Mesenchymal stem cell (in vitro differentiated cells and primary cell): ENCODE results near the gene NAV2.
A peak's percentile ranks its signal among the peaks of the same experiment; 100 is the strongest.

ENCODE experiments used
- DNase-seq: peaks from one replicate; pipeline ENCODE4 v3.0.0-alpha.2; 2013
- H2AFZ ChIP-seq: one replicate; pipeline ENCODE4 v1.6.1; 2013; ENCODE audit warnings: low read depth, mild to moderate bottlenecking, control low read depth, inconsistent platforms, low read length, moderate library complexity
- H2AK5ac ChIP-seq: 2 replicates; pipeline ENCODE4 v1.6.1; 2013; ENCODE audit warnings: low read length, moderate library complexity, mild to moderate bottlenecking, inconsistent platforms; ENCODE audit not compliant: severe bottlenecking
- H2BK120ac ChIP-seq: one replicate; pipeline ENCODE4 v1.6.1; 2013; ENCODE audit warnings: low read depth, mild to moderate bottlenecking, inconsistent platforms, low read length, moderate library complexity
- H2BK12ac ChIP-seq, 2 experiments: one replicate each; pipeline ENCODE4 v1.6.1; 2013; ENCODE audit warnings: inconsistent platforms in 2 of 2, low read length in 2 of 2, mild to moderate bottlenecking in 2 of 2, moderate library complexity in 2 of 2, control low read depth in 1 of 2
- H2BK15ac ChIP-seq: one replicate; pipeline ENCODE4 v1.6.1; 2013; ENCODE audit warnings: mild to moderate bottlenecking, low read depth, inconsistent platforms; ENCODE audit not compliant: poor library complexity, severe bottlenecking
- H2BK5ac ChIP-seq: 2 replicates; pipeline ENCODE4 v1.6.1; 2013; ENCODE audit warnings: low read depth, mild to moderate bottlenecking, low read length, control low read depth, inconsistent platforms; ENCODE audit not compliant: poor library complexity, severe bottlenecking
- H3K14ac ChIP-seq, 2 experiments: one replicate each; pipeline ENCODE4 v1.6.1; 2013; ENCODE audit warnings: inconsistent platforms in 2 of 2, low read length in 2 of 2, control low read depth in 1 of 2, mild to moderate bottlenecking in 1 of 2, moderate library complexity in 1 of 2
- H3K18ac ChIP-seq, 2 experiments: one replicate each; pipeline ENCODE4 v1.6.1; 2013; ENCODE audit warnings: inconsistent platforms in 2 of 2, low read length in 2 of 2, control low read depth in 1 of 2, low read depth in 1 of 2, mild to moderate bottlenecking in 1 of 2
- H3K23ac ChIP-seq, 2 experiments: one replicate each; pipeline ENCODE4 v1.6.1; 2013; ENCODE audit warnings: inconsistent platforms in 2 of 2, low read length in 2 of 2, mild to moderate bottlenecking in 2 of 2, moderate library complexity in 2 of 2, control low read depth in 1 of 2
- H3K27ac ChIP-seq: 2 replicates; pipeline ENCODE4 v1.5.1; 2013; ENCODE audit warnings: mild to moderate bottlenecking, moderate library complexity, low read length, control low read depth, inconsistent platforms; ENCODE audit not compliant: poor library complexity, severe bottlenecking
- H3K27me3 ChIP-seq, 2 experiments: 2 replicates each; pipeline versions ENCODE4 v1.6.1 to v1.7.0; 2013; ENCODE audit warnings: low read length in 2 of 2, mild to moderate bottlenecking in 2 of 2, moderate library complexity in 2 of 2, control low read depth in 1 of 2, inconsistent platforms in 1 of 2; ENCODE audit not compliant: control insufficient read depth in 1 of 2, insufficient read depth in 1 of 2
- H3K36me3 ChIP-seq, 2 experiments: 2 replicates each; pipeline versions ENCODE4 v1.6.1 to v1.7.0; 2013; ENCODE audit warnings: low read length in 2 of 2, control low read depth in 1 of 2, inconsistent platforms in 1 of 2, low read depth in 1 of 2, mild to moderate bottlenecking in 1 of 2; ENCODE audit not compliant: insufficient read depth in 2 of 2, control insufficient read depth in 1 of 2
- H3K4ac ChIP-seq, 2 experiments: one replicate each; pipeline ENCODE4 v1.6.1; 2013; ENCODE audit warnings: inconsistent platforms in 2 of 2, low read length in 2 of 2, mild to moderate bottlenecking in 2 of 2, moderate library complexity in 2 of 2, control low read depth in 1 of 2, low read depth in 1 of 2
- H3K4me1 ChIP-seq: 2 replicates; pipeline ENCODE4 v1.6.1; 2013; ENCODE audit warnings: low read depth, low read length, control low read depth; ENCODE audit not compliant: control insufficient read depth, insufficient read depth
- H3K4me2 ChIP-seq: 2 replicates; pipeline ENCODE4 v1.6.1; 2013; ENCODE audit warnings: low read length, mild to moderate bottlenecking, inconsistent platforms; ENCODE audit not compliant: poor library complexity, severe bottlenecking
- H3K4me3 ChIP-seq, 2 experiments: 2 replicates each; pipeline versions ENCODE4 v1.5.1 to v1.7.0; 2013; ENCODE audit warnings: low read length in 2 of 2, mild to moderate bottlenecking in 2 of 2, control low read depth in 1 of 2, low read depth in 1 of 2; ENCODE audit not compliant: insufficient read depth in 1 of 2
- H3K79me1 ChIP-seq: replicated peaks from 2 replicates; pipeline ENCODE4 v1.6.1; 2013; ENCODE audit warnings: mild to moderate bottlenecking, control low read depth, low read length, inconsistent platforms; ENCODE audit not compliant: poor library complexity, severe bottlenecking
- H3K9ac ChIP-seq: 2 replicates; pipeline ENCODE4 v1.7.0; 2013; ENCODE audit warnings: mild to moderate bottlenecking, low read length, moderate library complexity
- H3K9me3 ChIP-seq: 2 replicates; pipeline ENCODE4 v1.7.0; 2013; ENCODE audit warnings: mild to moderate bottlenecking, low read length; ENCODE audit not compliant: control insufficient read depth
- H4K8ac ChIP-seq: one replicate; pipeline ENCODE4 v1.6.1; 2013; ENCODE audit warnings: inconsistent platforms, mild to moderate bottlenecking, low read length, moderate library complexity
- H4K91ac ChIP-seq: one replicate; pipeline ENCODE4 v1.6.1; 2013; ENCODE audit warnings: mild to moderate bottlenecking, low read length, inconsistent platforms
- WGBS: methylation state at CpG from one replicate; pipeline ENCODE4 v1.1.7; 2013; ENCODE audit warnings: mixed read lengths; 5-methylcytosine and 5-hydroxymethylcytosine counted together

NAV2 gene

GRCh38 chr11:20048707-20049106 is 336.1 kb downstream of the NAV2 start:
- Histone ChIP-seq H2BK15ac (no peak overlapping the region), H2BK12ac (no peak overlapping the region), H3K9ac (no peak overlapping the region), H3K79me1 (peaks cover 2% of the 10 kb centered on the region), H3K23ac (no peak overlapping the region), H2AK5ac (no peak overlapping the region), H3K4me2 (no peak overlapping the region), H2BK120ac (no peak overlapping the region), H3K27ac (no peak overlapping the region), H2BK5ac (no peak overlapping the region), H2AFZ (no peak overlapping the region), H3K4ac (no peak overlapping the region), H3K27me3 (no peaks in the 10 kb centered on the region), H3K9me3 (no peaks in the 10 kb centered on the region), H4K8ac (no peak overlapping the region), H4K91ac (peak overlapping the region; percentile 25), H3K18ac (no peak overlapping the region), H3K14ac (no peak overlapping the region), H3K4me3 (no peak overlapping the region), H3K4me1 (peaks cover 12% of the 10 kb centered on the region), H3K36me3 (peaks cover 26 to 91% of the 10 kb centered on the region in 2 experiments)
- 97% methylated on average over 9 of the region's 9 CpGs for WGBS
- no peak for DNase-seq

GRCh38 chr11:20049231-20049630 is 336.6 kb downstream of the NAV2 start:
- H3K4me3 ChIP-seq, result no peak overlapping the region

GRCh38 chr11:20050048-20050447 is 337.4 kb downstream of the NAV2 start:
- Histone ChIP-seq H3K4ac (no peak overlapping the region), H3K23ac (no peak overlapping the region), H2AFZ (no peak overlapping the region), H3K4me3 (no peak overlapping the region), H3K14ac (no peak overlapping the region), H2AK5ac (peak overlapping the region; percentile 73), H3K27me3 (no peaks in the 10 kb centered on the region), H3K9ac (no peak overlapping the region), H3K4me1 (peaks cover 12% of the 10 kb centered on the region), H3K79me1 (peaks cover 2% of the 10 kb centered on the region), H4K8ac (no peak overlapping the region), H3K4me2 (no peak overlapping the region), H2BK5ac (no peak overlapping the region), H3K36me3 (peaks cover 20 to 91% of the 10 kb centered on the region in 2 experiments), H2BK120ac (no peak overlapping the region), H3K18ac (no peak overlapping the region), H3K27ac (peak overlapping the region; percentile 25), H2BK15ac (no peak overlapping the region), H2BK12ac (no peak overlapping the region), H4K91ac (no peak overlapping the region), H3K9me3 (no peaks in the 10 kb centered on the region)
- DNase-seq, result no peak
- WGBS, result 100% methylated on average over 4 of the region's 4 CpGs

More at GRCh38 chr11:20049231-20049630, 336.6 kb downstream of the NAV2 start:
- Histone ChIP-seq H3K23ac (no peak overlapping the region), H3K27ac (no peak overlapping the region), H3K79me1 (peaks cover 2% of the 10 kb centered on the region), H4K91ac (no peak overlapping the region), H3K14ac (no peak overlapping the region), H3K36me3 (peaks cover 23 to 91% of the 10 kb centered on the region in 2 experiments), H2AFZ (no peak overlapping the region), H3K9me3 (no peaks in the 10 kb centered on the region), H4K8ac (no peak overlapping the region), H3K4me1 (peaks cover 12% of the 10 kb centered on the region), H2BK15ac (no peak overlapping the region), H3K4ac (no peak overlapping the region), H3K9ac (no peak overlapping the region), H3K18ac (no peak overlapping the region), H2AK5ac (no peak overlapping the region), H3K4me2 (no peak overlapping the region), H2BK12ac (no peak overlapping the region), H2BK120ac (no peak overlapping the region), H3K27me3 (no peaks in the 10 kb centered on the region), H2BK5ac (no peak overlapping the region)
- no peak for DNase-seq
- WGBS, result 60% methylated on average over 1 of the region's 2 CpGs

- Histone ChIP-seq H2BK5ac (no peak overlapping the region), H2AK5ac (peak overlapping the region; percentile 71), H3K23ac (no peak overlapping the region), H3K18ac (no peak overlapping the region), H3K36me3 (peaks cover 17 to 91% of the 10 kb centered on the region in 2 experiments), H2AFZ (no peak overlapping the region), H3K14ac (no peak overlapping the region), H3K4me2 (no peak overlapping the region), H3K4ac (no peak overlapping the region), H4K8ac (no peak overlapping the region), H3K4me1 (peaks cover 12% of the 10 kb centered on the region), H2BK12ac (no peak overlapping the region), H2BK120ac (no peak overlapping the region), H3K27ac (peak overlapping the region; percentile 29), H3K9me3 (no peaks in the 10 kb centered on the region), H3K79me1 (peaks cover 2% of the 10 kb centered on the region), H2BK15ac (no peak overlapping the region), H3K27me3 (no peaks in the 10 kb centered on the region), H3K4me3 (no peak overlapping the region), H3K9ac (no peak overlapping the region), H4K91ac (no peak overlapping the region)
- DNase-seq, result no peak
- 80% methylated on average over 9 of the region's 9 CpGs for WGBS
Measured at GRCh38 chr11:20050551-20051333, 338.1 kb downstream of the NAV2 start.
